Measurements from ENCODE around the gene SMYD4.

GRCh38 chr17:1878419-1879121, 48.9 kb upstream of the SMYD4 start:
- TF ChIP-seq, protein P1, sequence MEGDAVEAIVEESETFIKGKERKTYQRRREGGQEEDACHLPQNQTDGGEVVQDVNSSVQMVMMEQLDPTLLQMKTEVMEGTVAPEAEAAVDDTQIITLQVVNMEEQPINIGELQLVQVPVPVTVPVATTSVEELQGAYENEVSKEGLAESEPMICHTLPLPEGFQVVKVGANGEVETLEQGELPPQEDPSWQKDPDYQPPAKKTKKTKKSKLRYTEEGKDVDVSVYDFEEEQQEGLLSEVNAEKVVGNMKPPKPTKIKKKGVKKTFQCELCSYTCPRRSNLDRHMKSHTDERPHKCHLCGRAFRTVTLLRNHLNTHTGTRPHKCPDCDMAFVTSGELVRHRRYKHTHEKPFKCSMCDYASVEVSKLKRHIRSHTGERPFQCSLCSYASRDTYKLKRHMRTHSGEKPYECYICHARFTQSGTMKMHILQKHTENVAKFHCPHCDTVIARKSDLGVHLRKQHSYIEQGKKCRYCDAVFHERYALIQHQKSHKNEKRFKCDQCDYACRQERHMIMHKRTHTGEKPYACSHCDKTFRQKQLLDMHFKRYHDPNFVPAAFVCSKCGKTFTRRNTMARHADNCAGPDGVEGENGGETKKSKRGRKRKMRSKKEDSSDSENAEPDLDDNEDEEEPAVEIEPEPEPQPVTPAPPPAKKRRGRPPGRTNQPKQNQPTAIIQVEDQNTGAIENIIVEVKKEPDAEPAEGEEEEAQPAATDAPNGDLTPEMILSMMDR (conservative IDR thresholded peaks at IDR 0.05; ENCODE audit: low read depth, low read length) = no peak
- no peak for TF ChIP-seq EZH2 (IDR thresholded peaks at IDR 0.05; ENCODE audit: low read length, unreplicated experiment)

All from PC-3 (cell line).